Effector memory CD4-positive, alpha-beta T cell (primary cell): ENCODE measurements around the gene NOMO2.
"Not testable (repeated sequence)": the region's sequence is repeated elsewhere in the genome, so short reads cannot be mapped to it uniquely, and the experiment has no call there.

Source experiments
- DNase-seq, 3 donors: peaks; one replicate each; pipeline ENCODE4 v3.0.0-alpha.2; 2020
- H3K27ac ChIP-seq: 2 replicates; pipeline ENCODE4 v1.7.0; 2013; ENCODE audit warnings: mild to moderate bottlenecking, low read length, moderate library complexity; ENCODE audit not compliant: insufficient read depth, poor library complexity, severe bottlenecking
- H3K27me3 ChIP-seq: replicated peaks from 2 replicates; pipeline ENCODE4 v1.7.0; 2013; ENCODE audit warnings: mild to moderate bottlenecking, low read length; ENCODE audit not compliant: insufficient read depth, control insufficient read depth, poor library complexity, severe bottlenecking
- H3K36me3 ChIP-seq: 2 replicates; pipeline ENCODE4 v1.7.0; 2013; ENCODE audit warnings: mild to moderate bottlenecking, low read length, moderate library complexity; ENCODE audit not compliant: control insufficient read depth, insufficient read depth
- H3K4me1 ChIP-seq: 2 replicates; pipeline ENCODE4 v1.7.0; 2013; ENCODE audit warnings: low read length, mild to moderate bottlenecking; ENCODE audit not compliant: control insufficient read depth, insufficient read depth, poor library complexity, severe bottlenecking
- H3K4me3 ChIP-seq: 2 replicates; pipeline ENCODE4 v1.7.0; 2013; ENCODE audit warnings: low read length, low read depth, mild to moderate bottlenecking; ENCODE audit not compliant: insufficient read depth, poor library complexity, severe bottlenecking
- H3K9me3 ChIP-seq: 2 replicates; pipeline ENCODE4 v1.7.0; 2013; ENCODE audit warnings: mild to moderate bottlenecking, low read length, moderate library complexity; ENCODE audit not compliant: control insufficient read depth

Gene NOMO2

DNA sequence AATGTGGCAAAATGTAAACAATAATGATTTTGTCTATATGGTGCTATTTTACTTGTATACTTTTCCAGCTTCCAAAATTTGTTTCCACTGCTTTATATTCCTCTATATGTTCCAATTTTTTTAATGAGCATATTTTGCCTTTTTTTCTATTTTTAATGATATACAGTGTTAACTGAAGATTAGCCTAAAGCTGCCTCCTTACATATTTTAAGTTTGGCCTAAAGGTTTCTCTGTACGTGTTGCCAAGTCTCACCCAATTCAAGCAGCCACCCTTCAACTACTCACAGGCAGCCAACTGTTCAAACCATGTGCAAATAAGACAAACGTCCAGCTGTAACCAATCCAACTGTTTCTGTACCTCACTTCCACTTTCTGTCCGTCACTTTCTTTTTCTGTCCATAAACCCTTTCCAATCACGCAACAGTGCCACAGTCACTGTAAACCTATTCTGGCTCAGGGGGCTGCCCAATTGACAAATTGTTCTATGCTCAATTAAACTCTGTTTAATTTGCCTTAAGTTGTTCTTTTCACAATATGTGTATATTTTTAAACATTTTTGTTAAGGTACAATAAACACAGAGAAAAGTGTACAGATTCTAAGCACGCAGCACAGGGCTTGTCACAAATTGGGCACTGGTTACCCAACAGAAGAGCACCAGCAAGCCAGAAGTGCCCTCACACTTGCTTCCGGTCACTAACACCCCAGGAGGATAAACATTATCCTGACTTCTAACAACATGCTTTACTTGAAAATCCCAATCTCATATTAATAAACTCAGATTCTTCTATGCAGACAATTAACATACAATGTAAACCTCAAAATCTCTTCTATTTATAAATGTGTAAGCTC, 17.4 kb downstream of the NOMO2 start:
- H3K4me1 ChIP-seq, H3K4me3 ChIP-seq, H3K9me3 ChIP-seq, DNase-seq, H3K36me3 ChIP-seq, H3K27me3 ChIP-seq, H3K27ac ChIP-seq: not testable (repeated sequence)

DNA sequence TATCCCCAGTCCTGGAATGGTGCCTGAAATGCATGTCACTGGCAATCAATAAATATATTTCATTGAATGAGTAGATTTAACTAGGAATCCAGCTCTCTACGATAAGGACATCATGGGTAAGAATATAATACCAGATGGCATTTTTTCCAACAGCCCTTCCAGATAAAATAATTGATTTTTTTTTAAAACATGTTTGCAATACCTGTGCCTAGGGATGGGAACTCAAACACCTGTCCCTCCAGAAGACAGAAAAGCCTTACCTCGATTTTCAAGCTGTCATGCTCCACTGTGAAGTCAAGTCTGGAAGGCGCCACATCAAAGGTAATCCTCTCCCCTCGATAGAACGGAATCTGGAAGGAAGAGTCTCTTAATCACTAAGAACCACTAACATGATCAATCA, 20.0 kb downstream of the NOMO2 start:
- H3K4me1 ChIP-seq, H3K27me3 ChIP-seq, DNase-seq, H3K9me3 ChIP-seq, H3K36me3 ChIP-seq, H3K27ac ChIP-seq, H3K4me3 ChIP-seq: not testable (repeated sequence)

DNA sequence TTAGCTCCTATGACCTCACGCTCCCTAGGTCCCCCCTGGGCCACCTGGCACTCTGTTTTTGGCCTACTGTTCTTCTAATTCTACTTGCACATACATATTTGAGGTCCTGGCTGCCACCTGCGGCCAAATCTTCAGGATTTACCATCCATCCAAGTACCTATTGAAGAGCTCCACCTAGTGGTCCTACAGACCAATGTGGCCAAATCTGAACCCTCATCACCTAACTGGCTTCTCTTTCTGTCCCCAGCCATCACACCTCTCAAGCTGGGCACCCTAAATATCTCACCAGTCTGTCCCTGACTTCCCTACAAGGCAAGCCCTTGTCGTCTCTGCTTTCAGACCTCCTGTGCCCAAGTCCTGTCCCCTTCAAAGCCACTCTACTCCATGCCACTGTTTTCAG, 24.9 kb downstream of the NOMO2 start:
- H3K36me3 ChIP-seq, H3K27me3 ChIP-seq, H3K4me1 ChIP-seq, DNase-seq, H3K9me3 ChIP-seq, H3K4me3 ChIP-seq, H3K27ac ChIP-seq: not testable (repeated sequence)

DNA sequence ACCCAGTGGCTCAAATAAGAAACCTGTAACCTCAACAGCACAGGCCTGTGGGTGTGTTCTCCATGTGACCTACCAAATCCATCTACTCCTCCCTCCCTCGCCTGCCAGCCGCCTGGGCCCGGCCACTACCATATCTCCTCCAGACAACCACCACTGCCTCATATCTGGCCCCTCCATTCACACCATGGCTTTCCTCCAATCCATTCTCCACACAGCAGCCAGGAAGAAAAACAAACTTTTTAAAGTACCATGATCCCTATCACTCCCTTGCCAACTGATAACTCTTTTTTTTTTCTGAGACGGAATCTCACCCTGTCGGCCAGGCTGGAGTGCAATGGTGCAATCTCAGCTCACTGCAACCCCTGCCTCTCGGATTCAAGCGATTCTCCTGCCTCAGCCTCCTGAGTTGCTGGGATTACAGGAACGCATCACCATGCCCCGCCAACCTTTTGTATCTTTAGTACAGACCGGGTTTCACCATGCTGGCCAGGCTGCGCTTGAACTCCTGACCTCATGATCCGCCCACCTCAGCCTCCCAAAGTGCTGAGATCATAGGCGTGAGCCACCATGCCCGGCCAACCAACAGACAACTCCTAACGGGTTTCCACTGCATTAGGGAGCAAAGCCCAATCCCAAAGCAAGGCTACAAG, 26.3 kb downstream of the NOMO2 start:
- DNase-seq, H3K9me3 ChIP-seq, H3K27me3 ChIP-seq, H3K4me1 ChIP-seq, H3K4me3 ChIP-seq, H3K36me3 ChIP-seq, H3K27ac ChIP-seq: not testable (repeated sequence)

DNA sequence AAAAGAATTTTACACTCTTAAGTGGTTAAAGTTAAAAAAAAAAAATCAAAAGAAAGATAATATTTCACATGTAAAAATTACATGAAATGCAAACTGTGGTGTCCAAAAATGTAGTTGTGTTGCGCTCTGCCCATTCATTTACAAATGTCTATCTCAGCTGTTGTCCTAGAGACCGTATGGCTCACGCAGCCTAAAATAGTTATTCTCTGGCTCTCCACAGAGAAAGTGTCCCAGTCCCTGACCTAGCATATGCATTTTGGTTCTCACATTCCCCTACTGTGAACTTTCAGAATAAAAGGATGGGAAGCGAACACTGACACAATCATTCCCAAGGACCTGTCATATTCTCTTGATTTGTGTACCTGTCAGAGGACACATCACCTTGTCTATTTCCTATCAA, 27.6 kb downstream of the NOMO2 start:
- not testable (repeated sequence) for H3K27me3 ChIP-seq, H3K4me1 ChIP-seq, H3K27ac ChIP-seq, H3K36me3 ChIP-seq, H3K9me3 ChIP-seq, DNase-seq, H3K4me3 ChIP-seq

DNA sequence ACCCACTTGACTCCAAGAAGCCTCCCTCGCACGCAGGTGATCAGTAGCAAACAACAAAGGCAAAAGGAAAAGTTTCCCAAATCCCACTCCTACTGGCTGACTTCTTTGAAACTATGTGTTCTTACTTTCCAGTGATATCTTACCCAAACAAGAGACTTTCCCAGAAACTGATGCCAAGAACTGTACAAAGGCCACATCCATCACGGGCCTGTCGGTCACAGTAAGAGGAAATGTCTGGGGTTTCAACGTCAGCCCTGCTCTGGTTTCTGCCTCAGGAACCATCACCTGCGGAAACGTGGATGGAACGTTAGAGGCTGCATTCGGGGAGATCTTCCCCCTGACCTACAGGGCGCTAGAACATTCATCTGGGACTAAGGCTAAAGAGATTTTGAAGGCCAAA, 30.6 kb downstream of the NOMO2 start:
- not testable (repeated sequence) for H3K27me3 ChIP-seq, H3K27ac ChIP-seq, DNase-seq, H3K9me3 ChIP-seq, H3K36me3 ChIP-seq, H3K4me1 ChIP-seq, H3K4me3 ChIP-seq

DNA sequence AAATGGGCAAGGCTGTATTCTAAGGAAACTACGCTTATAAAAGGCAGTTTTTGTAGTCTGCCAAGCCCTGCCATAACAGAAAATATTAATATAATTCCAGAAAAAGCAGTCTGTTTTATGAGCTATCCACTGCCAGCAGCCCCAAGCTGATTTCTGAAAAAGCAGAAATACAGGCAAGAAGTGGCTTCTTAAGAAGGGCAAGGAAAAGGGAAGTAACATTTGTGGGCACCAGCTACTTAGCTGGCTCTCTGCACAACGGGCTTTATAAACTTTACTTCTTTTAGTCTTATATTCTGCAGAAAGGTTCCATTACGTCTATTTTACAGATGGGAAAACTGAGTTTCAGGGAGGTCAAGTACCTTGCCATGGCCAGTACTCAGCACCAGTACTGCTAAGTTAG, 31.6 kb downstream of the NOMO2 start:
- H3K27ac ChIP-seq, DNase-seq, H3K4me3 ChIP-seq, H3K27me3 ChIP-seq, H3K9me3 ChIP-seq, H3K4me1 ChIP-seq, H3K36me3 ChIP-seq: not testable (repeated sequence)

DNA sequence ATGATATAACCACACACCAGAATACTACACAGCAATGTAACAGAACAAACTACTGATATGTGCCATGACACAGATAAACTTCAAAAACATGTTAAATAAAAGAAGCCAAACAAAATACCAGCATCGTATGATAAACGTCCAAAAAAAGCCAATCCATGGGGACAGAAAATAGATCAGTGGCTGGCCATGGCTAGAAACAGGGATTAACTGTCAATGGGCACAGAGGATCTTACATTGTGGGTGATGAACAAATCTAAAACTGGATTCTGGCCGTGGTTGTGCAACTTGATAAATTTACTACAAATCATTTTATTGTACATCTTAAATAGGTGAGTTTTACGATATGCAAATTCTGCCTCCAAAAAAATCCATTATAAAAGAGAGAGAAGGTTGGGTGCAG, 35.4 kb downstream of the NOMO2 start:
- H3K4me1 ChIP-seq, H3K4me3 ChIP-seq, H3K27me3 ChIP-seq, DNase-seq, H3K9me3 ChIP-seq, H3K36me3 ChIP-seq, H3K27ac ChIP-seq: not testable (repeated sequence)

DNA sequence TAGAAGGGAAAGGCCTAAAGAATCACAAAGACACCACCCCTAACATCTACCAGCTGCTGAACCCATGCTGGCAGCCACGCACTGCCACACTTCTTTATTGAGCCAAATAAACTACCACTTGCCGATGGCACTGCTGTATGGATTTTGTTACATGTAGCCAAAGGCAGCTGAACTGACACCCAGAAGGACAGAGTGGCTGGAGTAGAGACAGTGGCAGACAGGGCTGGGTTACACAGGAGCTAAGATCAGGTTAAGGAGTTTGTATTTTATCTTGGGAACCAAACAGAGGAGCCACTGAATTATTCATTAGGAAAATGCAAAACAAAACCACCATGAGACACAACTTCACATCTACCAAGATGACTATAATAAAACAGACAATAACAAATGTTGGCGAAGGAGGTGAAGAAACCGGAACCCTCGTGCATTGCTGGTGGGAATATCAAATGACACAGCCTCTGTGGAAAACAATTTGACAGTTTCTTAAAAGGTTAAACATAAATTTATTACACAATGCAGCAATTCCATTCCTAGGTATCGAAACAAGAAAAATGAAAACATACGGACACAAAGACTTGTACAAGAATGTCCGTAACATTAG, 35.9 kb downstream of the NOMO2 start:
- not testable (repeated sequence) for H3K36me3 ChIP-seq, H3K4me3 ChIP-seq, H3K27ac ChIP-seq, H3K9me3 ChIP-seq, H3K27me3 ChIP-seq, DNase-seq, H3K4me1 ChIP-seq

DNA sequence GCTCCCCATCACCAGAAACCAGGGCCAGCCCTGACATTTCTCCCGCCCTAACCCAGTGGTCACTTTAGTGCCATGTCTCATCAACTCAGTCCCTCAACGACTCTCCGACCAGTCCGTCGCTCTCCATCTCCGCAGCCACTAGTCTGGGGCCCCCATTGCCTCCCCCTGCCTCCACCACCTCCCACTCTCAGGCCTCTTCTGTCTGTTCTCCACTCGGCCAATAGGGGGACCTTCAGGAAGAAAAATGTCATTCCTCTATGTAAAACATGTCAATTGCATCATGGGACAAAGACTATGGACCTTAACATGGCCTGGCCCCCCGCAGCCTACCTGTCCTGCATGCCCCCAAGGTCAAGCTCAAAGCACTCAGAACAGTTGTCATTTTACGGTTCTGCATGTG, 39.3 kb downstream of the NOMO2 start:
- H3K27me3 ChIP-seq, H3K27ac ChIP-seq, H3K36me3 ChIP-seq, DNase-seq, H3K4me1 ChIP-seq, H3K9me3 ChIP-seq, H3K4me3 ChIP-seq: not testable (repeated sequence)
